ENCODE measurements around the gene IQGAP3. TPM values are rescaled to one million over a fixed set of nuclear protein-coding genes. Genes with fewer than 3 reads are reported as not detected.

The IQGAP3 gene
- total RNA-seq, 2 donors from 2014 or later: 28.6 to 36.9 TPM

- H3K4me3 Mint-ChIP-seq: no peak overlapping the region
- H3K36me3 Mint-ChIP-seq (ENCODE audit: low read depth): no peaks in the 10 kb centered on the region
- TF ChIP-seq CTCF (conservative IDR thresholded peaks at IDR 0.05): peak; percentile 28
- Histone ChIP-seq H3K9me3 (ENCODE audit: control insufficient read depth, low read length) (no peaks in the 10 kb centered on the region), H3K4me1 (ENCODE audit: control insufficient read depth, insufficient read depth, low read length) (peaks cover 16% of the 10 kb centered on the region), H3K27me3 (ENCODE audit: control insufficient read depth, insufficient read depth, low read length, poor library complexity, severe bottlenecking) (no peaks in the 10 kb centered on the region), H3K36me3 (ENCODE audit: control insufficient read depth, insufficient read depth, low read length) (no peaks in the 10 kb centered on the region), H3K4me3 (ENCODE audit: low read length) (no peak overlapping the region), H3K27ac (ENCODE audit: low read depth, low read length) (peak overlapping the region; percentile 67), H3K9ac (ENCODE audit: extremely low read depth, low read length, poor library complexity, severe bottlenecking) (no peak overlapping the region)
- no peak overlapping the region for H3K27ac Mint-ChIP-seq
- peaks cover 33% of the 10 kb centered on the region for H3K4me1 Mint-ChIP-seq
- WGBS, 2 experiments (ENCODE audit: insufficient coverage in 1 of 2, insufficient read length in 1 of 2): 56 to 60% methylated on average over 8 to 12 of the region's 12 CpGs
- DNase-seq: peak; percentile 77
- no peaks in the 10 kb centered on the region for H3K9me3 Mint-ChIP-seq
- H3K27me3 Mint-ChIP-seq (ENCODE audit: insufficient read depth): no peaks in the 10 kb centered on the region
Measured at GRCh38 chr1:156489166-156489934, 83.0 kb downstream of the IQGAP3 start.

- Histone ChIP-seq H3K9ac (ENCODE audit: extremely low read depth, low read length, poor library complexity, severe bottlenecking) (no peak overlapping the region), H3K4me1 (ENCODE audit: control insufficient read depth, insufficient read depth, low read length) (peaks cover 16% of the 10 kb centered on the region), H3K9me3 (ENCODE audit: control insufficient read depth, low read length) (no peaks in the 10 kb centered on the region), H3K4me3 (ENCODE audit: low read length) (no peak overlapping the region), H3K36me3 (ENCODE audit: control insufficient read depth, insufficient read depth, low read length) (no peaks in the 10 kb centered on the region), H3K27me3 (ENCODE audit: control insufficient read depth, insufficient read depth, low read length, poor library complexity, severe bottlenecking) (no peaks in the 10 kb centered on the region), H3K27ac (ENCODE audit: low read depth, low read length) (no peak overlapping the region)
- Mint-ChIP-seq H3K27me3 (ENCODE audit: insufficient read depth) (no peaks in the 10 kb centered on the region), H3K36me3 (ENCODE audit: low read depth) (no peaks in the 10 kb centered on the region), H3K4me1 (peaks cover 32% of the 10 kb centered on the region), H3K9me3 (no peaks in the 10 kb centered on the region), H3K27ac (no peak overlapping the region), H3K4me3 (no peak overlapping the region)
- no peak for TF ChIP-seq CTCF (conservative IDR thresholded peaks at IDR 0.05)
- WGBS, 2 experiments (ENCODE audit: insufficient coverage in 1 of 2, insufficient read length in 1 of 2): 89 to 94% methylated on average over 5 of the region's 5 CpGs
- DNase-seq: no peak
Measured at GRCh38 chr1:156488566-156489165, 83.7 kb downstream of the IQGAP3 start.

- WGBS, 2 experiments (ENCODE audit: insufficient coverage in 1 of 2, insufficient read length in 1 of 2): 85 to 100% methylated on average over 1 to 4 of the region's 4 CpGs
- no peaks in the 10 kb centered on the region for H3K27me3 Mint-ChIP-seq (ENCODE audit: insufficient read depth)
- H3K4me3 ChIP-seq (ENCODE audit: low read length): no peak overlapping the region
- H3K4me1 ChIP-seq (ENCODE audit: control insufficient read depth, insufficient read depth, low read length): peaks cover 16% of the 10 kb centered on the region
- H3K27me3 ChIP-seq (ENCODE audit: control insufficient read depth, insufficient read depth, low read length, poor library complexity, severe bottlenecking): no peaks in the 10 kb centered on the region
- H3K9ac ChIP-seq (ENCODE audit: extremely low read depth, low read length, poor library complexity, severe bottlenecking): no peak overlapping the region
- H3K36me3 Mint-ChIP-seq (ENCODE audit: low read depth): no peaks in the 10 kb centered on the region
- TF ChIP-seq CTCF (conservative IDR thresholded peaks at IDR 0.05): no peak
- H3K27ac ChIP-seq (ENCODE audit: low read depth, low read length): no peak overlapping the region
- H3K9me3 Mint-ChIP-seq: no peaks in the 10 kb centered on the region
- DNase-seq: no peak
- H3K4me1 Mint-ChIP-seq: peaks cover 29% of the 10 kb centered on the region
- no peaks in the 10 kb centered on the region for H3K9me3 ChIP-seq (ENCODE audit: control insufficient read depth, low read length)
- H3K4me3 Mint-ChIP-seq: no peak overlapping the region
- no peaks in the 10 kb centered on the region for H3K36me3 ChIP-seq (ENCODE audit: control insufficient read depth, insufficient read depth, low read length)
- H3K27ac Mint-ChIP-seq: no peak overlapping the region
Measured at GRCh38 chr1:156487862-156488261, 84.5 kb downstream of the IQGAP3 start.

Data from endodermal cell (in vitro differentiated cells).